GM12872 (cell line): ENCODE results near the gene CCR6.

Experiments used
- CTCF ChIP-seq: IDR thresholded peaks from 3 replicates; pipeline ENCODE4 v1.5.1; 2011; ENCODE audit warnings: low read depth, mild to moderate bottlenecking, low read length, moderate library complexity; ENCODE audit not compliant: insufficient read depth

Gene CCR6

GRCh38 chr6:167130008-167130677 lies 7.2 kb downstream of the CCR6 start:
- no peak for TF ChIP-seq CTCF

GRCh38 chr6:167130712-167131684 lies 8.1 kb downstream of the CCR6 start:
- TF ChIP-seq CTCF: no peak

- no peak for TF ChIP-seq CTCF
These were observed 11.8 kb downstream of the CCR6 start for GRCh38 chr6:167134448-167135328.

- no peak for TF ChIP-seq CTCF
These were observed 13.5 kb downstream of the CCR6 start for GRCh38 chr6:167136376-167136775.

GRCh38 chr6:167137081-167137480 lies 14.2 kb downstream of the CCR6 start:
- no peak for TF ChIP-seq CTCF

GRCh38 chr6:167137881-167138280 lies 15.0 kb downstream of the CCR6 start:
- TF ChIP-seq CTCF: no peak

GRCh38 chr6:167139761-167140160 lies 16.9 kb downstream of the CCR6 start:
- TF ChIP-seq CTCF: 0 out of 3 replicates have a peak, but pooled peaks have one; percentile 17
